DOHH2 (cell line): ENCODE measurements around the gene PGM2L1.

Experiments
- CTCF ChIP-seq: fragments of 200-600 bp; sonication (generic); IDR thresholded peaks from one replicate; pipeline ENCODE4 v1.5.1; 2014; ENCODE audit warnings: antibody characterized with exemption, mild to moderate bottlenecking, low read depth, low read length; ENCODE audit not compliant: poor library complexity, severe bottlenecking
- EZH2phosphoT487 ChIP-seq: fragments of 200-600 bp; sonication (generic); IDR thresholded peaks from 2 replicates; pipeline ENCODE4 v1.6.1; 2017; ENCODE audit warnings: borderline replicate concordance, mild to moderate bottlenecking, antibody characterized with exemption, low read length, moderate library complexity, mixed read lengths

- no peak for TF ChIP-seq CTCF
- no peak for TF ChIP-seq EZH2phosphoT487
Observed at GRCh38 chr11:74319139-74319816, 79.0 kb downstream of the PGM2L1 start.
